H1 (cell line): ENCODE measurements around the gene PPP4R1. TPM values are rescaled to one million over a fixed set of nuclear protein-coding genes. Genes with fewer than 3 reads are reported as not detected.

Experiments
- CTCF ChIA-PET: fragments of 300-600 bp; sonication (Branson Sonifier 250); formaldehyde crosslinking; loops from one replicate; lab custom pipeline; 2021; ENCODE audit not compliant: partially characterized antibody; lab: Charles Lee
- POLR2A ChIA-PET: fragments of 300-600 bp; sonication (Branson Sonifier 250); formaldehyde crosslinking; loops from one replicate; lab custom pipeline; 2021; ENCODE audit warnings: inconsistent platforms; ENCODE audit not compliant: partially characterized antibody; lab: Charles Lee
- DNase-seq, 2 experiments: peaks; one replicate each; pipeline versions ENCODE4 v3.0.0 to v3.0.0-alpha.2; 2010 to 2022; ENCODE audit warnings: low spot score in 2 of 2, low read depth in 1 of 2, mixed read lengths in 1 of 2
- FAIRE-seq: peaks from 2 replicates; lab custom pipeline; 2011; peaks lifted over from hg19 to GRCh38; lab: Jason Lieb, UNC
- H2AFZ ChIP-seq: 2 replicates; pipeline ENCODE4 v1.8.1; 2012; ENCODE audit warnings: low read length, inconsistent platforms
- H2AK5ac ChIP-seq: 2 replicates; pipeline ENCODE4 v1.6.1; 2013; ENCODE audit warnings: low read depth, low read length
- H2BK120ac ChIP-seq: replicated peaks from 2 replicates; pipeline ENCODE3; 2013; ENCODE audit warnings: low read depth, low read length, inconsistent platforms
- H2BK12ac ChIP-seq: 2 replicates; pipeline ENCODE4 v1.6.1; 2013; ENCODE audit warnings: low read depth, low read length
- H2BK15ac ChIP-seq: 2 replicates; pipeline ENCODE4 v1.6.1; 2013; ENCODE audit warnings: low read length
- H2BK20ac ChIP-seq: 2 replicates; pipeline ENCODE4 v1.6.1; 2013; ENCODE audit warnings: low read length
- H2BK5ac ChIP-seq: 2 replicates; pipeline ENCODE4 v1.6.1; 2013; ENCODE audit warnings: low read depth, low read length
- H3K14ac ChIP-seq: 2 replicates; pipeline ENCODE4 v1.6.1; 2013; ENCODE audit warnings: inconsistent platforms; ENCODE audit not compliant: insufficient read length
- H3K18ac ChIP-seq: 2 replicates; pipeline ENCODE4 v1.6.1; 2013; ENCODE audit warnings: low read length; ENCODE audit errors: extremely low read depth
- H3K23ac ChIP-seq: 2 replicates; pipeline ENCODE4 v1.6.1; 2013; ENCODE audit warnings: inconsistent platforms; ENCODE audit not compliant: insufficient read length
- H3K23me2 ChIP-seq: 2 replicates; pipeline ENCODE4 v1.6.1; 2013; ENCODE audit warnings: low read depth, low read length
- H3K27ac ChIP-seq: 2 replicates; pipeline ENCODE4 v1.6.1; 2011; ENCODE audit warnings: low read depth, low read length, inconsistent platforms
- H3K27me3 ChIP-seq, 4 experiments: replicated peaks in 1 of 4; 1 replicate in 1 of 4; 2 replicates in 3 of 4; pipeline versions ENCODE4 v1.6.1 to v1.8.1; 2011 to 2013; ENCODE audit warnings: low read length in 3 of 4, mild to moderate bottlenecking in 3 of 4, inconsistent platforms in 2 of 4, mixed read lengths in 2 of 4, moderate library complexity in 1 of 4; ENCODE audit not compliant: control insufficient read depth in 3 of 4, insufficient read depth in 3 of 4; ENCODE audit errors: extremely low read depth in 1 of 4
- H3K36me3 ChIP-seq, 4 experiments: 2 replicates each; pipeline versions ENCODE4 v1.6.1 to v1.8.1; 2011 to 2013; ENCODE audit warnings: mild to moderate bottlenecking in 4 of 4, low read length in 3 of 4, moderate library complexity in 2 of 4, control low read depth in 1 of 4, inconsistent platforms in 1 of 4; ENCODE audit not compliant: insufficient read depth in 4 of 4, control insufficient read depth in 2 of 4
- H3K4ac ChIP-seq: replicated peaks from 2 replicates; pipeline ENCODE3; 2013; ENCODE audit warnings: low read length, low read depth, mixed read lengths, inconsistent platforms; ENCODE audit not compliant: insufficient read length
- H3K4me1 ChIP-seq, 4 experiments: replicated peaks in 1 of 4; 1 replicate in 1 of 4; 2 replicates in 3 of 4; pipeline versions ENCODE4 v1.6.1 to v1.8.1; 2011 to 2013; ENCODE audit warnings: low read length in 3 of 4, inconsistent platforms in 2 of 4, mixed read lengths in 1 of 4; ENCODE audit not compliant: insufficient read depth in 4 of 4, control insufficient read depth in 3 of 4
- H3K4me2 ChIP-seq, 2 experiments: 2 replicates each; pipeline versions ENCODE4 v1.6.1 to v1.8.1; 2011 to 2013; ENCODE audit warnings: low read depth in 2 of 2, low read length in 2 of 2, control low read depth in 1 of 2, inconsistent platforms in 1 of 2, mild to moderate bottlenecking in 1 of 2; ENCODE audit not compliant: insufficient read depth in 1 of 2
- H3K4me3 ChIP-seq, 4 experiments: fragments of 200-600, 300-600 bp in 1 of 4; sonication (generic), shearing (Covaris generic), sonication (Bioruptor Twin) in 1 of 4; 2 replicates each; pipeline versions ENCODE4 v1.5.1 to v1.8.1; 2011 to 2016; ENCODE audit warnings: low read length in 4 of 4, low read depth in 3 of 4, control low read depth in 2 of 4, inconsistent platforms in 2 of 4, mild to moderate bottlenecking in 2 of 4, mixed read lengths in 1 of 4, moderate library complexity in 1 of 4; ENCODE audit not compliant: insufficient read depth in 2 of 4; ENCODE audit errors: extremely low read depth in 1 of 4
- H3K56ac ChIP-seq: replicated peaks from 2 replicates; pipeline ENCODE3; 2013; ENCODE audit warnings: low read depth, mild to moderate bottlenecking, mixed read lengths, low read length, inconsistent platforms; ENCODE audit not compliant: insufficient read length
- H3K79me1 ChIP-seq: 2 replicates; pipeline ENCODE4 v1.6.1; 2013; ENCODE audit warnings: low read depth, low read length, control low read depth
- H3K79me2 ChIP-seq, 2 experiments: 2 replicates each; pipeline versions ENCODE4 v1.6.1 to v1.8.1; 2012 to 2013; ENCODE audit warnings: low read length in 2 of 2, mild to moderate bottlenecking in 2 of 2, inconsistent platforms in 1 of 2; ENCODE audit not compliant: insufficient read depth in 2 of 2, control insufficient read depth in 1 of 2
- H3K9ac ChIP-seq, 4 experiments: replicated peaks in 1 of 4; 1 replicate in 1 of 4; 2 replicates in 3 of 4; pipeline versions ENCODE4 v1.6.1 to v1.8.1; 2011 to 2013; ENCODE audit warnings: low read depth in 3 of 4, low read length in 3 of 4, control low read depth in 2 of 4, mild to moderate bottlenecking in 2 of 4, moderate library complexity in 2 of 4, inconsistent platforms in 1 of 4; ENCODE audit errors: extremely low read depth in 1 of 4
- H3K9me3 ChIP-seq, 2 experiments: 2 replicates each; pipeline versions ENCODE4 v1.6.1 to v1.8.1; 2012 to 2013; ENCODE audit warnings: mild to moderate bottlenecking in 2 of 2, moderate library complexity in 2 of 2, control low read depth in 1 of 2, inconsistent platforms in 1 of 2, low read depth in 1 of 2, low read length in 1 of 2, mixed read lengths in 1 of 2; ENCODE audit not compliant: insufficient read depth in 2 of 2
- H4K20me1 ChIP-seq, 2 experiments: replicated peaks in 1 of 2; 2 replicates each; pipeline versions ENCODE3 to v1.8.1; 2011 to 2013; ENCODE audit warnings: inconsistent platforms in 2 of 2, low read length in 2 of 2, mild to moderate bottlenecking in 1 of 2; ENCODE audit not compliant: insufficient read depth in 2 of 2, control insufficient read depth in 1 of 2
- H4K5ac ChIP-seq: 2 replicates; pipeline ENCODE4 v1.6.1; 2013; ENCODE audit warnings: low read length, low read depth, mixed read lengths, inconsistent platforms; ENCODE audit not compliant: insufficient read length
- H4K8ac ChIP-seq: 2 replicates; pipeline ENCODE4 v1.8.0; 2013; ENCODE audit warnings: mild to moderate bottlenecking, moderate library complexity, low read length, inconsistent platforms; ENCODE audit not compliant: insufficient read depth; ENCODE audit errors: extremely low read depth
- H4K91ac ChIP-seq: replicated peaks from 2 replicates; pipeline ENCODE3; 2013; ENCODE audit warnings: low read length, mixed read lengths, inconsistent platforms; ENCODE audit not compliant: insufficient read length
- CBX5 ChIP-seq: fragments of 300-800, 300-1000 bp; sonication (generic); IDR thresholded peaks from 2 replicates; pipeline ENCODE4 v1.7.1; 2016; ENCODE audit warnings: antibody characterized with exemption, low read length, low read depth
- CTBP2 ChIP-seq: IDR thresholded peaks from 2 replicates; pipeline ENCODE4 v1.7.0; 2011; ENCODE audit warnings: borderline replicate concordance, mild to moderate bottlenecking, moderate library complexity, mixed read lengths, low read length; ENCODE audit not compliant: insufficient read depth, insufficient read length
- EP300 ChIP-seq, 2 experiments: IDR thresholded peaks; 1 replicate in 1 of 2; 2 replicates in 1 of 2; pipeline ENCODE4 v1.6.1; 2011 to 2012; ENCODE audit warnings: low read depth in 2 of 2, low read length in 2 of 2, mild to moderate bottlenecking in 2 of 2, borderline replicate concordance in 1 of 2, inconsistent platforms in 1 of 2, moderate library complexity in 1 of 2
- GABPA ChIP-seq: IDR thresholded peaks from 2 replicates; pipeline ENCODE4 v1.6.1; 2011; ENCODE audit warnings: mild to moderate bottlenecking, low read length, moderate library complexity, borderline replicate concordance; ENCODE audit not compliant: insufficient read depth
- HDAC2 ChIP-seq, 2 experiments: fragments of 300-600 bp in 1 of 2; sonication (generic) in 1 of 2; IDR thresholded peaks; 2 replicates each; pipeline ENCODE4 v1.6.1; 2011 to 2012; ENCODE audit warnings: low read depth in 2 of 2, low read length in 2 of 2, mild to moderate bottlenecking in 2 of 2, moderate library complexity in 2 of 2, borderline replicate concordance in 1 of 2, inconsistent platforms in 1 of 2
- HDAC6 ChIP-seq: IDR thresholded peaks from one replicate; pipeline ENCODE4 v1.7.1; 2012; ENCODE audit warnings: low read depth, mild to moderate bottlenecking, inconsistent platforms, low read length, moderate library complexity
- POU5F1 ChIP-seq: IDR thresholded peaks from 2 replicates; pipeline ENCODE4 v1.6.1; 2011; ENCODE audit warnings: low read depth, mild to moderate bottlenecking, low read length, moderate library complexity
- SAP30 ChIP-seq: fragments of 300-600 bp; sonication (generic); IDR thresholded peaks from 2 replicates; pipeline ENCODE4 v1.7.1; 2012; ENCODE audit warnings: low read length, moderate library complexity, mild to moderate bottlenecking, inconsistent platforms; ENCODE audit not compliant: insufficient read depth, insufficient replicate concordance
- TCF12 ChIP-seq: IDR thresholded peaks from 2 replicates; pipeline ENCODE4 v1.6.1; 2011; ENCODE audit warnings: low read depth, mild to moderate bottlenecking, low read length
- TEAD4 ChIP-seq: IDR thresholded peaks from 2 replicates; pipeline ENCODE4 v1.6.1; 2012; ENCODE audit warnings: low read depth, low read length, inconsistent platforms, mixed read lengths
- ZNF274 ChIP-seq: IDR thresholded peaks from 2 replicates; pipeline ENCODE4 v1.7.0; 2012; ENCODE audit warnings: low read length, borderline replicate concordance; ENCODE audit errors: extremely low read depth
- WGBS, 2 experiments: shearing (Covaris generic) in 1 of 2; methylation state at CpG; one replicate each; pipeline versions ENCODE4 v1.1.6 to v1.1.7; 2013 to 2015; ENCODE audit warnings: low lambda C conversion rate in 2 of 2, mixed read lengths in 2 of 2, inconsistent platforms in 1 of 2, low coverage in 1 of 2, missing lambda C conversion rate in 1 of 2; ENCODE audit not compliant: insufficient replicate concordance in 2 of 2, insufficient coverage in 1 of 2, insufficient read length in 1 of 2; ENCODE audit errors: extremely low coverage in 1 of 2, missing lambda C conversion rate in 1 of 2; 5-methylcytosine and 5-hydroxymethylcytosine counted together
- polyA plus RNA-seq, 7 experiments: library from polyadenylated mRNA; depleted of rRNA in 3 of 7; stranded (reverse) in 5 of 7; unstranded in 2 of 7; fragments of >200 nt in 5 of 7; fragments of 200-250 nt in 2 of 7; gene quantifications; 1 replicate in 5 of 7; 2 replicates in 1 of 7; 4 replicates in 1 of 7; pipeline versions ENCODE4 v1.2.1 to v1.2.3, GENCODE V29; 2011 to 2013; ENCODE audit warnings: missing spikeins in 2 of 7, mixed read lengths in 2 of 7
- total RNA-seq: library from RNA; stranded (reverse); fragmentation: NEBNext Ultra II Directional; extraction: Animal tissue kit (Norgen Biotek cat#: 25700); gene quantifications from 2 replicates; pipeline ENCODE4 v1.2.1, GENCODE V29; 2021
- TF ChIP-seq, protein P1 (sequence below): IDR thresholded peaks from 2 replicates; pipeline ENCODE4 v1.6.1; 2012; ENCODE audit warnings: low read length, inconsistent platforms

Gene PPP4R1
- total and polyA plus RNA-seq, 2 of the 8 experiments (the other 6 are each of a cell fraction or from before 2014, with no cell fraction given) = 67.4 to 96.1 TPM

DNA sequence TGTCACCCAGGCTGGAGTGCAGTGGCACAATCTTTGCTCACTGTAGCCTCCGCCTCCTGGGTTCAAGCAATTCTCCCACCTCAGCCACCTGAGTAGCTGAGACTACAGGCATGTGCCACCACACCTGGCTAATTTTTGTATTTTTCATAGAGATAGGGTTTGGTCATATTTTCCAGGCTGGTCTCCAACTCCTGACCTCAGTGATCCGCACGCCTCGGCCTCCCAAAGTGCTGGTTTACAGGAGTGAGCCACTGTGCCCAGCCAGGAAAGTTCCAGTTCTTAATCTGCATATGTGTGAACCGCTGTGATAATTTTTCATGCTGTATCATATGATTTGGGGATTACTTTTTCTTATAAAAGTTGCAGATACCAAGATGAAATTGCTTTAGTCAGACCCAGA lies 14.6 kb upstream of the PPP4R1 start:
- WGBS, 2 experiments = 95% methylated on average over 5 of the region's 5 CpGs; no CpG with 5 or more reads in 1 of the 2 experiments
- no peak for TF ChIP-seq GABPA
- TF ChIP-seq CTBP2 = no peak
- TF ChIP-seq TEAD4 = no peak
- no peak for TF ChIP-seq HDAC6
- TF ChIP-seq, protein P1, sequence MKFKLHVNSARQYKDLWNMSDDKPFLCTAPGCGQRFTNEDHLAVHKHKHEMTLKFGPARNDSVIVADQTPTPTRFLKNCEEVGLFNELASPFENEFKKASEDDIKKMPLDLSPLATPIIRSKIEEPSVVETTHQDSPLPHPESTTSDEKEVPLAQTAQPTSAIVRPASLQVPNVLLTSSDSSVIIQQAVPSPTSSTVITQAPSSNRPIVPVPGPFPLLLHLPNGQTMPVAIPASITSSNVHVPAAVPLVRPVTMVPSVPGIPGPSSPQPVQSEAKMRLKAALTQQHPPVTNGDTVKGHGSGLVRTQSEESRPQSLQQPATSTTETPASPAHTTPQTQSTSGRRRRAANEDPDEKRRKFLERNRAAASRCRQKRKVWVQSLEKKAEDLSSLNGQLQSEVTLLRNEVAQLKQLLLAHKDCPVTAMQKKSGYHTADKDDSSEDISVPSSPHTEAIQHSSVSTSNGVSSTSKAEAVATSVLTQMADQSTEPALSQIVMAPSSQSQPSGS = no peak
- no peak for TF ChIP-seq SAP30
- no peak for TF ChIP-seq EP300 (IDR thresholded peaks at IDR 0.05; ENCODE audit: borderline replicate concordance in 1 of 2, low read depth in 2 of 2, low read length in 2 of 2)
- TF ChIP-seq ZNF274 = no peak
- no peak for TF ChIP-seq POU5F1
- no peak for TF ChIP-seq HDAC2 (IDR thresholded peaks at IDR 0.05; ENCODE audit: borderline replicate concordance in 1 of 2, low read depth in 2 of 2, low read length in 2 of 2)
- TF ChIP-seq TCF12 = no peak
- no peak for TF ChIP-seq CBX5

More for the DNA sequence above, 14.6 kb upstream of the PPP4R1 start:
- no peaks in the 10 kb centered on the region for H3K36me3 ChIP-seq
- no peaks in the 10 kb centered on the region for H3K79me2 ChIP-seq
- no peak overlapping the region for H3K18ac ChIP-seq
- no peak overlapping the region for H2BK15ac ChIP-seq
- H3K9me3 ChIP-seq = no peaks in the 10 kb centered on the region
- no peak overlapping the region for H3K56ac ChIP-seq
- H2BK120ac ChIP-seq = no peak overlapping the region
- no peak overlapping the region for H2AFZ ChIP-seq
- no peak overlapping the region for H4K91ac ChIP-seq
- POLR2A ChIA-PET = interaction anchor here (1.5 to 2.0 kb wide), 2 partner anchors 13 to 16 kb away, joined by 4 to 7 read pairs; no protein-coding TSS in a partner anchor
- FAIRE-seq = no peak
- H4K5ac ChIP-seq = no peak overlapping the region
- no peak overlapping the region for H4K8ac ChIP-seq
- no peak overlapping the region for H2BK5ac ChIP-seq
- H3K27ac ChIP-seq = no peak overlapping the region
- no peak overlapping the region for H3K9ac ChIP-seq
- no peak overlapping the region for H2BK20ac ChIP-seq
- H3K4ac ChIP-seq = no peak overlapping the region
- no peak overlapping the region for H2AK5ac ChIP-seq
- H2BK12ac ChIP-seq = no peak overlapping the region
- no peak overlapping the region for H3K23ac ChIP-seq
- no peak for DNase-seq
- H3K4me1 ChIP-seq = peaks cover 0 to 9% (median under 1%) of the 10 kb centered on the region in 4 experiments; a peak in 3 of 7 replicates
- no peaks in the 10 kb centered on the region for H4K20me1 ChIP-seq
- H3K27me3 ChIP-seq = no peaks in the 10 kb centered on the region
- H3K79me1 ChIP-seq = no peaks in the 10 kb centered on the region
- CTCF ChIA-PET = no interaction called here
- H3K4me3 ChIP-seq = no peak overlapping the region
- H3K23me2 ChIP-seq = no peaks in the 10 kb centered on the region
- no peak overlapping the region for H3K14ac ChIP-seq
- H3K4me2 ChIP-seq = no peak overlapping the region
